ENCODE data around the gene BOLA1.
"Not testable (repeated sequence)": the region's sequence is repeated elsewhere in the genome, so short reads cannot be mapped to it uniquely, and the experiment has no call there.

Gene BOLA1, protein sequence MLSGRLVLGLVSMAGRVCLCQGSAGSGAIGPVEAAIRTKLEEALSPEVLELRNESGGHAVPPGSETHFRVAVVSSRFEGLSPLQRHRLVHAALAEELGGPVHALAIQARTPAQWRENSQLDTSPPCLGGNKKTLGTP

GRCh38 chr1:149899460-149900284 is at the start of gene BOLA1:
Gene BOLA1 (plus strand): TSS chr1:149899568. CDS start chr1:149900060, 492 bp downstream.
- DNase-seq, result peak; percentile 77 to 85

DNA sequence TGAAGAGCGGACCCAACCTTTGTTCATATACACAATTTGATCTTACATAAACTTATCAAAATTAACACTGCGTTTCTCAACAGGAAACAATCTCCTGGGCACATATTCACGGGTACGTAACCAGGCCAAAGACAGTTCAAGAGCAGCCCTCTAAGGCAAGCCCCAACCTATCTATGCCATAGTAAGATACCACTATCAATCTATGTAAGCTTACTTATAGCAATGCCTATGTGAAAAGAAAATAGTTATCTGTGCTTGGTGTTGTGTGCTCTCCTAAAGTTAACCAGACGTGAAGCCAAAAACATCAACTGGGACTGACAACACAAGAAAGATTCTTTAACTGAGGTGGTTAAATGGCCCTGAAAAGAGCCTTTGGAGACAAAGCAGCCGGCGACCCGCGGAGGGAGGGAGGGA is 49.4 kb upstream of the BOLA1 start:
- peak in 1 of 2 donors; percentile 4 for DNase-seq

DNA sequence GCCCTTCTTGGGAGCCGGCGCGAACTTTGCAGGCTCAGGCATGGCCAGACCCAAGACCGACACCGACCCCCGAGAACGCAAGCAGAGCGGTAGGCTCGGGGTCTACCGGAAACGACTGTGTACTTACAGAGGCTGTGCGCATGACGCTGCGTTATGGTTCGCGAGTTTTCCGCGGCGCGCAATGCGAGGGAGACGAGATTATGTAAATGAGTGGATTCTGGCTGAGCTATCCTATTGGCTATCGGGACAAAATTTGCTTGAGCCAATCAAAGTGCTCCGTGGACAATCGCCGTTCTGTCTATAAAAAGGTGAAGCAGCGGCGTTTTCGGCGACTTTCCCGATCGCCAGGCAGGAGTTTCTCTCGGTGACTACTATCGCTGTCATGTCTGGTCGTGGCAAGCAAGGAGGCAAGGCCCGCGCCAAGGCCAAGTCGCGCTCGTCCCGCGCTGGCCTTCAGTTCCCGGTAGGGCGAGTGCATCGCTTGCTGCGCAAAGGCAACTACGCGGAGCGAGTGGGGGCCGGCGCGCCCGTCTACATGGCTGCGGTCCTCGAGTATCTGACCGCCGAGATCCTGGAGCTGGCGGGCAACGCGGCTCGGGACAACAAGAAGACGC is 48.5 kb upstream of the BOLA1 start:
- DNase-seq, result not testable (repeated sequence)

DNA sequence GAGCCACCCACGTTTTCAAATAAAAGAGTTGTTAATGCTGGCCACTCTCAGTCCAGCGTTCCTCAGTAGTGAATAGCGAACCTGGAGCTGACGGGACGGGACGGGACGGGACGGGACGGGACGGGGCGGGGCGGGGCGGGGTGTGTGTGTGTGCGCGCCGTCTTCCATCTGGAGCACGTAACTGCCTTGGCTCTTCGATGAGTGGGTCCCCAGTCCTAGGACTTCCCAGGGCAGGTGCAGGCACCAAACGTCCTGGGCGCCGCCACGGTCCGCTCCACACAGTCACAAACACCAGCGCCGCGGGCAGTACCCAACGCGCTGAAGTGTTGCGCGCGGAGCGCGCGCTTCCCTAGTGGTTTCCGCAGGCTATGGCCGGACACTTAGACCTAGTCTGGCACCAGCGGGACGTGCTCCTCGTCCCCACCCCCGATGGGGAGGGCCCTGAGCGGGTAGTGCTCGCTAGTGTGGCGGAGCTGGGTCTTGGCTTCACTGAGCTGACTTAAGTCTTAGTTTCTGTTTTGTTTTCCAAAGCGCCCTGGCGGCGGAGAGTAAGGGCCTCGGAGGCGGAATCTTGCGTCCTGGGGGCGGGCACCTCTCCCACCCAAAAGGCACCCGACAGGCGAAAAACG is 47.7 kb upstream of the BOLA1 start:
- not testable (repeated sequence) for DNase-seq

DNA sequence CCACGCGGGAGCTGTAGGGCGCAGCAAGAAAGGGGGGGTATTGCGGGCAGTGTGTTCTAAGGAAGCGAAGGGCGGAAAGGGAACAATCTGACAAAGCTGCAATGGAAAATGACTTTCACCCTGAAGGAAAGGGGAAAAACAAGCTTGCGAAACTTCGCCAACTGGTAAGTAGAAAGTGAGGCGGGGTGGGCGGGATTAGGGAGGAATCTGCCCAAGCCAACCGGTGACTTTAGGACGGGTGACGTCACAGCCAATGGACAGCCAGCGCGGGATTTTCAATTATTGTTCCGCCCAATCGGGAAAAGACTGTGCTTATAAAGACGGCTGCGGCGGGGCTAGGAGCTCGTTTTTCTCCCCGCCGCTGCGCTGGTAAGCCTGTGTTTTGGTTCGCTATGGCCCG is 47.1 kb upstream of the BOLA1 start:
- DNase-seq, result not testable (repeated sequence)

DNA sequence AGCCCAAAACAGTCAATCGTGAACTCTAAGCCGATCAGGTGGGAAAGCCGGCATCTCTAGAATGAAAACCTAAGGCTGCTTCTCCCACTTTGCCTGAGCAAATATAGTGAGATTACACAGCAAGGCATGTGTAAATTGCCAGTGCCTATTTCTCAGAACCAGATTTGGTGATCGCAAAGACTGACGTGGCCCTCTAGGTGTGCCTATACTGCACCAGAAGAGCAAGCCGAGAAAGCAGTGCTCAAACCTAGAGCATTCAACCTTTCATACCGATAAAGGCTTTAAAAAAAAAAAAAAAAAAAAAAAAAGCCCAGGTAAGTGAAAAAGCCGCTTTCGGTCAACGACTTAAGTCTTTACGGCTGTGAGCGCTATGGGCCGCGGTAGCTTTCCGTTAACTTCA is 39.1 kb upstream of the BOLA1 start:
- not testable (repeated sequence) for DNase-seq

DNA sequence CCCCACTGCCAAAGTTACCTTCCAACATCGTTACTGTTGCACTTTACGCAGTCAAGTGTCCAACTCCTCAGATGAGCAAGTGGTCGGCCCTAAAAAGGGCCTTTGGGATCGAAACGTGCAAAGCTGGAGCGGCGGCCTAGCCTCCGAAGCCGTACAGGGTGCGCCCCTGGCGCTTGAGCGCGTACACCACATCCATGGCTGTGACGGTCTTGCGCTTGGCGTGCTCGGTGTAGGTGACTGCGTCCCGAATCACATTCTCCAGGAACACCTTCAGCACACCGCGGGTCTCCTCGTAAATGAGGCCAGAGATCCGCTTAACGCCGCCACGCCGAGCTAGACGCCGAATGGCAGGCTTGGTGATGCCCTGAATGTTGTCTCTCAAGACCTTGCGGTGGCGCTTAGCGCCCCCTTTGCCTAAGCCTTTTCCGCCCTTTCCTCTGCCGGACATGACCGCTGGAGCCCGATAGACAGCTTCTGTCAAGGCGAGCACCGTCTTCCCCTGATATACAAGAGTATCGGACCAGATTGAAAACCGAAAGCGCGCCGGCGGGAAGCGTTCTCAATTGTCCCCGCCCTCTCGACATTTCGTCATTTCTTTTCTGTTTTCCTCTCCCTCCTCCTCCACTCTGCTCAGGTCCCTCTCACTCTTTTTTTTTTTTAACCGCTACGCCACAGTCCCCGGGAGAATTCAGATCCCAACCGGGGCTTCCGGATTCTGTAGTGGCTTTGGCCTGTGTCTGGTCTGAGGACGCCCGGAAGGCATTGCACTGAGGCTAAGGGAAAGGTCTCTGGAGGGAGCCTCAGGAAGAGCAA is 38.5 kb upstream of the BOLA1 start:
- not testable (repeated sequence) for DNase-seq

- not testable (repeated sequence) for DNase-seq
These were observed 37.8 kb upstream of the BOLA1 start for GRCh38 chr1:149861497-149862054.

DNA sequence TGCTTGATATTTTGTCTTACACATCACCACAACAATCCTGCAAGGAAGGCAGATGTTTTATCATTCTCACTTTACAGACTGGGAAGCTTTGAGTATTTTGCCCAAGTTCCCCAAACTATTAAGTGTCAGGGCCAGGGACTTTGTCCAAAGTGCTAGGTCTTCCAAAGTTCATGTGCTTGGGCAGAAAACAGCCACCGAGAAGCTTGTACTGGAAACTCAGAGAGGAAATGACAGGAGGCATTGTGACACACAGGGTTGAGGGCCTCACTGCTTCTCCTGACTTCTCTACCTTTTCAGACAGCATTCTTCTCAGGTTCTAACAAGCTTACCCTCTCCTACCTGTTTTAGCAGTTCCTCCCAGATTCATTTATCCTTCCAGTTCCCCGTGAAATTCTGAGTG is 32.5 kb upstream of the BOLA1 start:
- DNase-seq, result not testable (repeated sequence)

DNA sequence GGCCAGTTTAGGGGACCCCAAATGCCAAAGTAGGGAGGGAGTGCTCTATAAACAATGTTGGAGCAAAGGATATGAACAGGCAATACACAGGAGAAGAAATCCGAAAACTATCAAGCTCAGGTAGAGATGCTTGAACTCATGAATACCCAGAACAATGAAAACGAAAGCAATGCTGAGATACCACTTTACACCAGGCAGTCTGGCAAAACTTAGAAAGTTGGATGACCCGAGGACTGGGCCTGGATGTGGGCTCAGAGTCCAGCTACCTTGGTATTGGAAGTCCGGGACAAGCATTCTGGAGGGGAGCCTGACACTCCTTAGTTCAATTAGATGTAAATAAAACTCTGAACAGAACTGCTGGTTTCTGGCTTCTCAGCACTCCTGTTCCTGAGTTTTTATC is 26.3 kb upstream of the BOLA1 start:
- DNase-seq, result not testable (repeated sequence)

DNA sequence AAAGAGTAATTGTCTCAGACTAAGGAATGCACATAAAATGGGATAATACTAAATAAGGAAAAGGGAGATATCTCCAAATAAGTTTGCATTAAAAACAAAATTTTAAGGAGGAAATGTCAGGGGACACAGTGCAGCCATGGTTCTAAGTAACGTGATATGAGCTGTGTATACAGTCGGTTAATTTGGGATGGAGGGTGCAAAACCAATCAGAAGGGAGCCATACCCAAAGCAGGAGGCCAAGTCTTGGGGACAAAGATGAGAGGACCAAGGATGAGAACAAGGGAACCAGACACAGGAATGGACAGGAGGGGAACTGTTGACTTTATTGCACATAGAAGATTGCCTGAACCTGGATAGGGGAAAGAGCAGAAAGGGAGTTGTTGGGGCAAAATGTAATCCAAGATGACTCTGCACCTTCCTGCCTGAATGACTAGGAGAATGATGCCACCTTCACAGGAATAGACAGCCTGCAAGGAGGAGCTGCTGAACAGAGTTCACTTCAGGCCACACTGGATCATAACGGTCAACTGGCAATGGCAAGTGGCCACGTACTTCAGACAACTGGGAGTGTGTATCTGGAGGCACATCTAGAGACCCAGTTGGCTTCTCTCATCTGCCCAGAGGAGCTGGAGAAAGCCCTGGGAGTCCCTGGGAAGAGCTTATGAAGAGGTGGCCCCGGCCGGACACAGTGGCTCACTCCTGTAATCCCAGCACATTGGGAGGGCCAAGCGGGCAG is 22.0 kb upstream of the BOLA1 start:
- no peak for DNase-seq

GRCh38 chr1:149879556-149879955 is 19.8 kb upstream of the BOLA1 start:
- DNase-seq, result no peak

- DNase-seq, result no peak
These were observed 17.5 kb upstream of the BOLA1 start for GRCh38 chr1:149881876-149882275.

DNA sequence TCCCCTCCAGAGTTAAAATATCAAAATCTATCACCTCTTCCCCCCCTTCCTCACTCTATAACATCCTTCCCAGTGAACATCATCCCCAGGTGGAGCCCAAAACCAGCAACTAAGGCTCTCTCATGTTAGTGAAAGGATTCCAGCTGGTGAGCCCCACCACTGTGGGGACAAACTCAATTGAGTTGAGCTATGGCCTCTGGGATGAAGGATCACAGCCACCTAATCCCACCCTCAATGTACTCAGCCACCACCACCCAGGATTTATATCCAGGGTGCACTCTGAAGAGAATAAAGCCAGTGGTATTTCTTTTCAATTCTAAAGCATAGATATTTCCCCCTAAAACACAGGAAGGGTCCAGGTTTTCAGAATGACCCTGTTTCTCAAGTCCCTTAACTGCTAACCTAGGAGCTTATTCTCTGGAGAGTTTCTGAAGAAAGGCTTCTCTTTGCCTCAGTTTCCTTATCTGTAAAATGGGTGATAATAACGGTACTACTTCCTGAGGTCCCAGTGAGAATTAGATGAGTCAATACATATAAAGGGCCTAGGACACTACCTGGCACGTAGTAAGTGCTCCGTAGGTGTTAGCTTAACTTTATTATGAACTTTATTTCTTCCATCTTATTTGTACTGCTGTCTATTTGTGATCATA is 15.6 kb upstream of the BOLA1 start:
- no peak for DNase-seq

DNA sequence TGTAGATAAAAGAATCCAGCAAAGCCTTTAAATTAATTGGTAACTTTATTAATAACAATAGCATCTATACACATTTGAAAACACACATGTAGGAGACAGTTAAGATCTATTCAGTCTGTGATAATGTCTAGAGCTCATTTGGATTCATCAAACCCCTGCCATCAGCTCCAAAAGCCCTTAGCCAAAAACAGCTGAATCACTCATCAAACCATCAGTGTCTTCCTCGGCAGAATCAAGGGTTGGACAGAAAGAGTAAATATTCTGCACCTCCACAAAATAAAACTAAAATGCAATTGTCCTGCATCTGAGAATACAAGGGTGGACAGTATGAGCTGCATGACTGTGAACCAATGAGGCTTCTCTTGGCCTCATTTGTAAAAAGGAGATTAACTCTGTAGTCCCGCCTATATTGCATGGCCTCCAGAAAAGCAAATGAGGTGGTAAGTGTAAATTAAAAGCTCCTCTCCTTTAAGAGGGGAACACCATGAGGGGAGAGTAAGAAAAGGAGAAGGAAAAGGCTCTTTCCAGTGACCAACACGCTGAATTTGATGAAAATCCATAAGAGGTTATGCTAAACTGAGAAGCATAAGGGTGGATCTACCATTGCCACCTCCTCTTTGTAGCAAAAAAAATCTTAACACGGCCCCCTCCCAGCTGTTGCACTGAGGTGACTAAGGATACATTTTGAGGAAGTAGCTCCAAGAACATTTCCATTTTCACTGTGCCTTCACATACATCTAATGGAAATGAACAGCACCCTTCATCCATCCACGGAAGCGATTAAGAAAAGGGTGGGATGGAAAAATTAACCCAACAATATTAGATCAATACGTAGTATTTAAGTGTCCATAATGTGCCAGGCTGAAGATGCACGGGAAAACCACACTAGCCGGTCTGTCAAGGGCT is 14.7 kb upstream of the BOLA1 start:
- DNase-seq, result peak; percentile 58 to 68

DNA sequence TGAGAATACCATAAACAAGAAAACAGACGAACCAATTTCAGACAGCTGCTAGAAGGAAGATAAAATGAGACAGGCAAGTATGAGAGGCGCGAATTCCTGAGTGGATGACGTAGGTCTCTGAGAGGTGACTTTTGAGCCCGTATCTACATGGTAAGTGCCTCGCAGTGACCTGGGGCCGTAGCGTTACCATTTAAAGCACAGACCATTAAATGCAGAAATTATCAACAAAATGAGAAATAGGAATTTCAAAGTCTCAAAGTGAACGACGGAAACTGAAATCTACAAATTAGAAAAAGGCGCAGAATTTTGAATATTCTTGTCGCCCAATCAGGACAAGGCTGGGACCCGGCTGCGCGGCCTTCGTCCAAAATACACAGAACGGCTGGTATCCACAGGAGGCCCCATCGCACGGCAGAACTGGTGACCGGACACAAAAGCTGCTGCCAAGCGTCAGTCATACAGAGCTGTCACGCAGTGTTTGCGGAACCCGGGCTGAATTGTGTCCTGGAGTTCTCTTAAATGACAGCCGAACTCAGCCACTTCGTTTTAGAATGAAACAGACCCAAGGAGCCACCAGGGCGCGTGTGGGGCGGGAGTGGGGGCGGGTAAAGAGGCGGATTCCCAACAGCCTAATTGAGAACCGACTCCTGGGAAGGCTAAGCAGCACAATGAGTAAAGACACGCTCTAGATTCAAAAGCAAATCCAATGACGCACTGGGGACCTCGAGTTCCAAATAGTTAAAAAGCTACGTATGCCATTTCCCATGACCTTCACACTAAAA is 13.8 kb upstream of the BOLA1 start:
- peak; percentile 83 to 85 for DNase-seq

DNA sequence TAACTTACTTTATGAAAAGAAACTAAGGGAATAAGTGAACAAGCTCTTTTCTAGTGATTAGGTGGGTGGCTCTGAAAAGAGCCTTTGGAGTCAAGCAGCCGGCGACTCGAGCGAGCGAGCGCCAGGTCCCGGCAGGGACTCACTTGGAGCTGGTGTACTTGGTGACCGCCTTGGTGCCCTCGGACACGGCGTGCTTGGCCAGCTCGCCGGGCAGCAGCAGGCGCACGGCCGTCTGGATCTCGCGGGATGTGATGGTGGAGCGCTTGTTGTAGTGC is 13.3 kb upstream of the BOLA1 start:
- DNase-seq, result not testable (repeated sequence)

DNA sequence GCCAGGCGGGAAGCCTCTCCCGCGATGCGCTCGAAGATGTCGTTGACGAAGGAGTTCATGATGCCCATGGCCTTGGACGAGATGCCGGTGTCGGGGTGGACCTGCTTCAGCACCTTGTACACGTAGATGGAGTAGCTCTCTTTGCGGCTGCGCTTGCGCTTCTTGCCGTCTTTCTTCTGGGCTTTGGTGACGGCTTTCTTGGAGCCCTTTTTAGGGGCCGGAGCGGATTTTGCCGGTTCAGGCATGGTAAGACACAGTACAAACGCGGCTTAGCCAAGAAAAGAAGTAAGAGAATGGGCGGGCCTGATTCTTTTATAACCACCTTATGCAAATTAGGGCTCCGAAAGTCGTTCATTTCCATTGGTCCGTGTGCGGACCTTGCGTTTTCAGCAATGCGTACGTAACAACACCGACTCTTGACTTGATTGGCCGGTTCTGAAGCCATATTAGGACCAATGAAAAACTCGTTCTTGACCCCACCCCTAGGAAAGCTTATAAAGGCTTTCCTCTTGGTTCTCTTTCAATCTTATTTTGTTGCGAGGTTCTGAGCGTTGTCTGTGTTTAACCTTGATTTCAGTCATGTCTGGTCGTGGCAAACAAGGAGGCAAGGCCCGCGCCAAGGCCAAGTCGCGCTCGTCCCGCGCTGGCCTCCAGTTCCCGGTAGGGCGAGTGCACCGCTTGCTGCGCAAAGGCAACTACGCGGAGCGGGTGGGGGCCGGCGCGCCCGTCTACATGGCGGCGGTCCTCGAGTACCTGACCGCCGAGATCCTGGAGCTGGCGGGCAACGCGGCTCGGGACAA is 12.8 kb upstream of the BOLA1 start:
- peak; percentile 97 to 99 for DNase-seq

GRCh38 chr1:149887196-149887455 is 12.2 kb upstream of the BOLA1 start:
- DNase-seq, result not testable (repeated sequence)

All from inflammatory macrophage treated with lipopolysaccharide for 1 hour (primary cell).